GM12892 (cell line): Measurements from ENCODE around the gene MEOX2.

Source experiments
- POLR2A ChIP-seq: IDR thresholded peaks from 2 replicates; pipeline ENCODE4 v1.6.1; 2011; ENCODE audit warnings: low read depth, low read length, control low read depth
- POLR2AphosphoS5 ChIP-seq: IDR thresholded peaks from 2 replicates; pipeline ENCODE4 v1.6.1; 2011; ENCODE audit warnings: low read depth, low read length, control low read depth
- TAF1 ChIP-seq: IDR thresholded peaks from 2 replicates; pipeline ENCODE4 v1.6.1; 2011; ENCODE audit warnings: low read depth, mild to moderate bottlenecking, control low read depth, low read length, borderline replicate concordance

DNA sequence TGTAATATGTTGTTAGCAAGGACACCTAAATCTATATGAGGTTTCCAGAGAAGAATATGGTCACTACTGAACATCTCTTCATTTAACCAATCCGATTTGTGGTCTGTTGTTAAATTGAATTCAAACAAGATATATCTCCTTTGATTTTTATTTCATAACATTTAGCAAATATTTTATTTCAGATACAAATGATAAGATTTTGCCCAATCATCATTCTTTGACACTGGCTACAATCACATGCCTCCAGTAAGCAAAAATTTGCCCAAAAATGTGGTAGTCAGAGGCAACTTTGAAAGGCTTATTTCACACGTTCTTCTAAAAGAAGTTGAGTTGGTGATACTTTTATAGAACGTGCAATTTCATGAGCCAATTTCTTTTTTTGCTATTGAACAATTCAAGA lies 79.9 kb downstream of the MEOX2 start:
- TF ChIP-seq POLR2A (no peak), POLR2AphosphoS5 (no peak), TAF1 (no peak)
